ENCODE data around the gene TUSC2.

GRCh38 chr3:50297896-50298725, 29.9 kb downstream of the TUSC2 start:
- no peak for TF ChIP-seq EZH2 (IDR thresholded peaks at IDR 0.05; ENCODE audit: borderline replicate concordance)
- no peak for TF ChIP-seq CTCF (IDR thresholded peaks at IDR 0.05; ENCODE audit: poor library complexity)
- no peak for TF ChIP-seq EZH2phosphoT487 (IDR thresholded peaks at IDR 0.05; ENCODE audit: low read depth, severe bottlenecking, unreplicated experiment)

Measured in hepatocyte (in vitro differentiated cells).